Esophagus muscularis mucosa (tissue), 4 donors: ENCODE measurements around the gene SREK1IP1. TPM values are rescaled to one million over a fixed set of nuclear protein-coding genes. Genes with fewer than 3 reads are reported as not detected.

Experiments
- DNase-seq: peaks from one replicate; pipeline ENCODE4 v3.0.0-alpha.2; 2017; ENCODE audit errors: extremely low spot score
- H3K27ac ChIP-seq, 4 donors: fragments of 200-600 bp; sonication (generic); replicated peaks in 1 of 4; 1 replicate in 3 of 4; 2 replicates in 1 of 4; pipeline ENCODE4 v1.5.1; 2016 to 2019; ENCODE audit warnings: mild to moderate bottlenecking in 1 of 4
- H3K27me3 ChIP-seq, 4 donors: fragments of 200-600 bp; sonication (generic); one replicate each; pipeline versions ENCODE4 v1.5.1 to v1.6.0; 2016 to 2019
- H3K36me3 ChIP-seq, 4 donors: fragments of 200-600 bp; sonication (generic); one replicate each; pipeline ENCODE4 v1.5.1; 2016 to 2019
- H3K4me1 ChIP-seq, 4 donors: fragments of 200-600 bp; sonication (generic); one replicate each; pipeline ENCODE4 v1.5.1; 2016 to 2019
- H3K4me3 ChIP-seq, 4 donors: fragments of 200-600 bp; sonication (generic); 1 replicate in 2 of 4; 2 replicates in 2 of 4; pipeline ENCODE4 v1.5.1; 2016 to 2019; ENCODE audit warnings: mild to moderate bottlenecking in 4 of 4, moderate library complexity in 1 of 4
- H3K9me3 ChIP-seq, 4 donors: fragments of 200-600 bp; sonication (generic); 1 replicate in 3 of 4; 2 replicates in 1 of 4; pipeline ENCODE4 v1.5.1; 2016 to 2019
- CTCF ChIP-seq, 3 experiments: fragments of 200-600 bp in 2 of 3; fragments of 450-650 bp in 1 of 3; sonication (generic) in 2 of 3; IDR thresholded peaks; one replicate each; pipeline ENCODE4 v1.5.1; 2017 to 2019; ENCODE audit warnings: antibody characterized with exemption in 3 of 3, mild to moderate bottlenecking in 2 of 3, moderate library complexity in 1 of 3
- EP300 ChIP-seq: sonication (generic); formaldehyde crosslinking; IDR thresholded peaks from one replicate; pipeline ENCODE4 v1.6.1; 2017; ENCODE audit warnings: antibody characterized with exemption
- POLR2A ChIP-seq: fragments of 450-650 bp; IDR thresholded peaks from one replicate; pipeline ENCODE4 v1.6.1; 2017; ENCODE audit warnings: antibody characterized with exemption, moderate library complexity, mild to moderate bottlenecking, low read depth
- POLR2AphosphoS5 ChIP-seq, 2 donors: sonication (generic); formaldehyde crosslinking; IDR thresholded peaks; one replicate each; pipeline ENCODE4 v1.6.1; 2017; ENCODE audit warnings: antibody characterized with exemption in 2 of 2
- WGBS: methylation state at CpG from one replicate; pipeline ENCODE4 v1.1.5; 2018; 5-methylcytosine and 5-hydroxymethylcytosine counted together
- intact Hi-C: fragments of 100-400 bp; cut with DNase I; formaldehyde crosslinking; loops from one replicate; pipeline ENCODE4 v1.15.1; 2023
- total RNA-seq, 4 donors: library from RNA; depleted of rRNA; stranded (reverse); fragments of >200 nt; gene quantifications; one replicate each; pipeline versions ENCODE4 v1.1.0 to v1.2.1, GENCODE V29; 2016

Gene SREK1IP1
- total RNA-seq, 4 donors from 2014 or later: 10.7 to 17.4 (median 11.0) TPM

GRCh38 chr5:64688391-64688790 is 80.1 kb downstream of the SREK1IP1 start:
- no peaks in the 10 kb centered on the region for H3K9me3 ChIP-seq
- no peaks in the 10 kb centered on the region for H3K36me3 ChIP-seq
- no peak overlapping the region for H3K4me3 ChIP-seq
- peaks cover 0 to 33% (median 4%) of the 10 kb centered on the region in 4 donors for H3K27me3 ChIP-seq
- intact Hi-C loops: no loop called here
- TF ChIP-seq EP300 (no peak), POLR2A (no peak), POLR2AphosphoS5 (IDR thresholded peaks at IDR 0.05) (no peak)
- DNase-seq: no peak
- WGBS: 74% methylated on average over 3 of the region's 3 CpGs
- H3K27ac ChIP-seq: no peak overlapping the region
- H3K4me1 ChIP-seq: peaks cover 7 to 15% (median 11%) of the 10 kb centered on the region in 4 donors

GRCh38 chr5:64685866-64686265 is 82.6 kb downstream of the SREK1IP1 start:
- intact Hi-C loops: no loop called here
- H3K36me3 ChIP-seq: no peaks in the 10 kb centered on the region
- WGBS: 68% methylated on average over 5 of the region's 5 CpGs
- peaks cover 5 to 11% (median 9%) of the 10 kb centered on the region in 4 donors for H3K4me1 ChIP-seq
- DNase-seq: no peak
- no peaks in the 10 kb centered on the region for H3K9me3 ChIP-seq
- no peak overlapping the region for H3K27ac ChIP-seq
- H3K4me3 ChIP-seq: no peak overlapping the region
- H3K27me3 ChIP-seq: peaks cover 0 to 21% (median 3%) of the 10 kb centered on the region in 4 donors
- no peak for TF ChIP-seq CTCF (IDR thresholded peaks at IDR 0.05)
- TF ChIP-seq POLR2A: no peak
- TF ChIP-seq POLR2AphosphoS5 (IDR thresholded peaks at IDR 0.05): no peak
- TF ChIP-seq EP300: no peak

GRCh38 chr5:64682608-64683007 is 85.9 kb downstream of the SREK1IP1 start:
- TF ChIP-seq EP300 (no peak), CTCF (IDR thresholded peaks at IDR 0.05) (no peak), POLR2A (no peak), POLR2AphosphoS5 (IDR thresholded peaks at IDR 0.05) (no peak)
- WGBS: 91% methylated on average over 7 of the region's 7 CpGs
- no peak for DNase-seq
- Histone ChIP-seq H3K27me3 (no peaks in the 10 kb centered on the region), H3K4me1 (no peaks in the 10 kb centered on the region), H3K9me3 (no peaks in the 10 kb centered on the region), H3K36me3 (no peaks in the 10 kb centered on the region), H3K4me3 (no peak overlapping the region), H3K27ac (no peak overlapping the region)
- intact Hi-C loops: no loop called here

- no peak for DNase-seq
- no peak overlapping the region for H3K27ac ChIP-seq
- intact Hi-C loops: no loop called here
- H3K9me3 ChIP-seq: no peaks in the 10 kb centered on the region
- WGBS: 92% methylated on average over 4 of the region's 4 CpGs
- no peak for TF ChIP-seq POLR2A
- no peak for TF ChIP-seq EP300
- no peak for TF ChIP-seq POLR2AphosphoS5 (IDR thresholded peaks at IDR 0.05)
- TF ChIP-seq CTCF (IDR thresholded peaks at IDR 0.05): no peak
- no peaks in the 10 kb centered on the region for H3K36me3 ChIP-seq
- peaks cover 0 to 4% (median 0%) of the 10 kb centered on the region in 4 donors for H3K27me3 ChIP-seq
- H3K4me1 ChIP-seq: no peaks in the 10 kb centered on the region
- no peak overlapping the region for H3K4me3 ChIP-seq
These were observed 88.2 kb downstream of the SREK1IP1 start for GRCh38 chr5:64680289-64680688.

GRCh38 chr5:64678374-64678773 is 90.1 kb downstream of the SREK1IP1 start:
- no peaks in the 10 kb centered on the region for H3K4me1 ChIP-seq
- H3K27me3 ChIP-seq: peaks cover 0 to 4% (median 0%) of the 10 kb centered on the region in 4 donors
- intact Hi-C loops: no loop called here
- no peak overlapping the region for H3K4me3 ChIP-seq
- TF ChIP-seq POLR2A: no peak
- no peak for TF ChIP-seq EP300
- no peak for TF ChIP-seq CTCF (IDR thresholded peaks at IDR 0.05)
- TF ChIP-seq POLR2AphosphoS5 (IDR thresholded peaks at IDR 0.05): no peak
- H3K36me3 ChIP-seq: no peaks in the 10 kb centered on the region
- WGBS: 63% methylated on average over 5 of the region's 5 CpGs
- H3K9me3 ChIP-seq: no peaks in the 10 kb centered on the region
- H3K27ac ChIP-seq: no peak overlapping the region
- DNase-seq: no peak
